Measurements from ENCODE around the gene MYO1E.

GRCh38 chr15:59153466-59153865, 219.2 kb downstream of the MYO1E start:
- no peak for TF ChIP-seq CTCF (IDR thresholded peaks at IDR 0.05)
- no peak for TF ChIP-seq ZFX (IDR thresholded peaks at IDR 0.05; ENCODE audit: borderline replicate concordance)
